GM12872 (cell line): ENCODE measurements around the gene GSTA2.

ENCODE experiments used
- CTCF ChIP-seq: IDR thresholded peaks from 3 replicates; pipeline ENCODE4 v1.5.1; 2011; ENCODE audit warnings: low read depth, mild to moderate bottlenecking, low read length, moderate library complexity; ENCODE audit not compliant: insufficient read depth

The GSTA2 gene

GRCh38 chr6:52726193-52726542, 37.1 kb downstream of the GSTA2 start:
- TF ChIP-seq CTCF, result no peak

- no peak for TF ChIP-seq CTCF
These were observed 37.6 kb downstream of the GSTA2 start for GRCh38 chr6:52725535-52726192.

- no peak for TF ChIP-seq CTCF
These were observed 38.1 kb downstream of the GSTA2 start for GRCh38 chr6:52725143-52725534.

GRCh38 chr6:52724406-52725121, 38.7 kb downstream of the GSTA2 start:
- TF ChIP-seq CTCF, result peak; percentile 93

GRCh38 chr6:52724042-52724405, 39.3 kb downstream of the GSTA2 start:
- TF ChIP-seq CTCF, result no peak

GRCh38 chr6:52720321-52720720, 43.0 kb downstream of the GSTA2 start:
- no peak for TF ChIP-seq CTCF

- TF ChIP-seq CTCF, result no peak
These were observed 44.7 kb downstream of the GSTA2 start for GRCh38 chr6:52718550-52718949.

GRCh38 chr6:52712136-52712535, 51.1 kb downstream of the GSTA2 start:
- no peak for TF ChIP-seq CTCF
